DMS 273 (cell line): ENCODE data around the gene POU3F2.

Experiments
- DNase-seq: peaks from one replicate; lab custom pipeline; 2025; ENCODE audit not compliant: unreplicated experiment; lab: John Stamatoyannopoulos, UW

Gene POU3F2

DNA sequence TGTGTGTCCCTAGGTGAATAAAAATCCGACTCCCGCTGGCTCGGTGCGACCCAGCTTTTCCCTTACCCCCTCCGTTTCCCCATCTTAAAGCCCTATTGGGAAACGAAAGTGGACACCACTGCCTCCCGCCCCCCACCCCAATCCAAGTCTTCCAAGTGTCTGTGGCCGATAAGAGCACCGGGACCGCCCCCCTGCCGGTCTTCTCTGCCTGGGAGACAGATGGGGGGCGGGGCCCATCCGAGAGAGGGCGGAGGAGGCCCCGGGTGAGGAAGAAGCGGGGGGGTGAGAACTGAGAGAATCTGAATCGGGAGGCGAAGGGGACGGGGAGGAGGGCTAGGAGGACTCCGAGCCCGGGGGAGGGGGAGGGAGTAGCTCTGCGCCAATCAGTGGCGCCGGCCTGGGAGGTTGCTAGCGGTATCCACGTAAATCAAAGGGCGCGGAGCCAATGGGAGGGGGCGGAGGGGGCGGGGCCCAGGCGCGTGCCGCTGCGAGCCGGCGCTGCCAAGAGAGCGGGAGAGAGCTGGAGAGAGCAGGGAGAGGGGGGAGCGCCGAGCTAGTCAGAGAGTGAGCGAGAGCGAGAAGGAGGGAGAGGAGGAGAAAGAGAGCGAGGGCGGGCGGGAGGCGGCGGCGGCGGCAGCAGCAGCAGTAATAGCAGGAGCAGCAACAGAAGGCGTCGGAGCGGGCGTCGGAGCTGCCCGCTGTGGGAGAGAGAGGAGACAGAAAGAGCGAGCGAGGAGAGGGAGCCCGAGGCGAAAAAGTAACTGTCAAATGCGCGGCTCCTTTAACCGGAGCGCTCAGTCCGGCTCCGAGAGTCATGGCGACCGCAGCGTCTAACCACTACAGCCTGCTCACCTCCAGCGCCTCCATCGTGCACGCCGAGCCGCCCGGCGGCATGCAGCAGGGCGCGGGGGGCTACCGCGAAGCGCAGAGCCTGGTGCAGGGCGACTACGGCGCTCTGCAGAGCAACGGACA is at the start of gene POU3F2:
Gene POU3F2 (plus strand): TSS at position 515 of the 972 bp plus-strand sequence. CDS start 300 bp downstream, at position 815.
- DNase-seq = peak; percentile 95

DNA sequence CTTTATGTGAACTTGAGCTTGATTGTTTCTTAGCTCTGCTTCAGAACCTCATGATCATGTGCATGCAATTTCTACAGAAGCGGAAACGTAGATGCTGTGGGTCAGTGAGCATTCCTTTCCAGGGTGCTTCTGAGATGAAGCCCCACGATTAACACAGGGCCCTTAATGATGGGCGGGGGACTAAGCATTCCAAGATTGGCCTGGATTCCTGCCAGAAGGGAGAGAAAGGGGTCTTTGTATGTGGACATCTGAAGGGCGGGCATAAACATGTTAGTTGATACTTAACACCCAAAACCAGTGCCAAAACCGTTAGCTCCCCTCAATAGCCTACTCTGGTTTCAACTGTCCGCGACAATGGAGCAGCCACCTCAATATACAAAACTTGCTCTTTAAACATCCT is 46.9 kb upstream of the POU3F2 start:
- peak; percentile 19 for DNase-seq

DNA sequence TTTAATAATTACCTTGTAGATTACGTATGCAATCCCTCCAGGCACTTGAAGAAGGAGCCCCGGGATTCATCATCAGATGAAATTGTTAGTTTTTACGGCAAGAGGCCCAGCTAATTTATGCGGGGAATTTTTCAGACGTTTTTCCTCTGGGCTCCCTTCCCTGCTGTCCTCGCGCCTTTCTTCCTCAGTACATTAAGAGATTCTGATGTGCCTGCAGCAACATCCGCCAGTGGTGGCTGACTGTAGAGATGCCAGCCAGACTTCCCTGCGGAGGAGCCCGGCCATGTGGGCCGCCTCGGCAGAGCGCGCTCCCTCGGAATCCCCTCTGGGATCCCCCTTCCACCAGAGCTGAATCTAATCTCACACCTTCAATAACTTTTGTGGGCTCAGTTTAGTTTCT is 46.4 kb upstream of the POU3F2 start:
- DNase-seq = peak; percentile 22

DNA sequence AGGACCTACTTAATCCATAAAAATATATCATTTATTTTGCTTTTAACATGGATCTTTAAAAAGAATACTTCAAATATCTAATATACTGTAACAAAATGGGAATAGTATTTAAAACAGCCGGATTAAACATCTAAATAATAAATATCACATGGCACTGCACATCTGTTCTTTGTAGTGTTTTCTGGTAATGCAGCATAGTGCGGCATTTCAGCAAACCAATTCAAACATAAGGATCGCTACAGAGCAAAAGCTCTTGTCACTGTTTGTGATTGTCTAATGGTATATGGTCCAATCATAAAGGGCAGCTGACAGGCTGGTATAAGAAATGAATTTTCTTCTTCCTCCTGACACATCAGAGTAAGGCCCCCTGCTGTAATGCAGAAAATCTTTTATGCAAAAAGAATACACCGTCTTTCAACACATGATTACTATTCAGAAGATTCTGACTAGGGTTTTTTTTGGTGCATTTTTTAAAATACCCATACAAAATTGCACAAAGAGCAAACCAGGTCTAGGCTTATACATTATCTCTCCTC is 40.0 kb upstream of the POU3F2 start:
- DNase-seq = no peak

DNA sequence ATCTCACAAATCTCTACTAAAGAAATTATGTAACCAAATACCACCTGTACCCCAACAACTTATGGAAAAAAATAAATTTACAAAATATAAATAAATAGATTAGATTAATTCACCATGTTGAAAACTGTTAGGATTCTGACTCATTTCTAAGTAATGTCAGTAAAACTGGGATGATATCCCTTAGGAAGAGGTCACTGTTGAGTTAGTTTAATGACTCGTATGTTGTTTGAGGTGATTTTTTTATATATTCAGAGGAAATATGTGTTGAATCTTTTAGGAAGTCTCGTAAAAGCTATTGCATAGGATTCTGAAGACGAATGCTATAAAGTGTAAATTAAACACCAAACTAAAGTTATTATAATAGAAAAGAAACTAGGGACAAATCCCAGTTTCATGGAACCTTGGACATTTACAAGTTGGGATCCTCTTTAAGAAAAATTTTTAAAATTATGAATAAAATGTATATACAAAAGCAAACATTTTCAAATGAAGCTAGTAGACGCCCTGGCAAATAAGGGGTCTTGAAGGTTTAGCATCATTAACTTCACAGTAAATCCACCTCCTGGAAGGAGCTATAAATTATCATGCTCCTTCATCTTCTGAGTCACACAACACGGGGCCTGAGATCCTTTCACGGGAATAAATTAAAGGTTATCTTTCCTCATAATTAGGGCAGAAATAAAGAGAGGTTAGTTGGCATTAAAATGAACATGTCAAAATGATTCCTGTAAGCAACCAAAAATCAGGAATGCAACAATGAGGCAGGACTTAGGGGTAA is 37.0 kb upstream of the POU3F2 start:
- no peak for DNase-seq

DNA sequence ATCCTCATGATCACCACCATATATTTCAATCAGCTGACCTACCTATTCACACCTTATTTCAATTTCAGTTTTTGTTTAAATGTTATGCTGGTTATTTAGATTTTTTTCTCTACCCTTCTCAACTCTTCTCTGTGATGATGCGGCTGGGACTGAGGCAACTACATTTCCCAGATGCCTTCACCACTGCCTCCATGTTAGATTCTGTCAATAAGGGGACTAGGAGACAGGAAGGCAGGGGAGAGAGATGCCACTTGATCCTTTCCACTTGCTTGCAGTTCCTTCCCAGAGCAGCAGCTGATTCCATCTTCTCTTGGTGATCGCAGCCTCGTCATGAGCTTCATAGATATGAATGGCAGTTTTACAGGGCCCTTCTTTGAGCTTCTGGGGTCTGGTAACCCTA is 33.5 kb upstream of the POU3F2 start:
- no peak for DNase-seq

DNA sequence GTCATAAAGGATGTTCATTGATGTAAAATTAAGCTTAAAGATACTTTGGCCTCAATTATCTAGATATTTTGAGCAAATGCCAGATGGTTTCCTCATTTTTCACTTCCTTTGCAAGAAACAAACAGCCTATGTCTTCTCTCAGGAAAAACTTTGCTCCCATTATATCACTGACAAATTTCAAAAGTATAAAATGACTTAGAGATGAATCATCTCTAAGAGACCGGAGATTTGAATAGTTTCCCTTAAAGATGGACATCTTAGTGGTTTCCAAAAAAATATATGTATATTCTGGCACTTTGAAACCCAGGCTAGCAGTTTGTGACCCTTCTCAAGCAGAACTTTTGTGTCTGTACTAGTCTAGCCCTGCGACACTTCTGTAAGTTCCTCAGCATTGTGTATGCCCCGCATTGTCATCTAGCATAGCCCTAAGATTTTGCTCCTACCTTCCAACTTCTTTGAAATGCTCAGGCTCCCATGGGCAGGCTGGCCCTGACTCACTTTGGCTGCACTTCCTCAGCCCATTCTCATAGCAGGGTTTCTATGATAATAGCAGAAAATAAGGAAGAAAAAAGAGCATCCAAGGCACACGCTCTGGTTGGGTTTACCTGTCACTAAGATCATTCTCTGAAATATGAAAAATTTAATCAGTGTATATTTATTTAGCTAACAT is 25.7 kb upstream of the POU3F2 start:
- no peak for DNase-seq

DNA sequence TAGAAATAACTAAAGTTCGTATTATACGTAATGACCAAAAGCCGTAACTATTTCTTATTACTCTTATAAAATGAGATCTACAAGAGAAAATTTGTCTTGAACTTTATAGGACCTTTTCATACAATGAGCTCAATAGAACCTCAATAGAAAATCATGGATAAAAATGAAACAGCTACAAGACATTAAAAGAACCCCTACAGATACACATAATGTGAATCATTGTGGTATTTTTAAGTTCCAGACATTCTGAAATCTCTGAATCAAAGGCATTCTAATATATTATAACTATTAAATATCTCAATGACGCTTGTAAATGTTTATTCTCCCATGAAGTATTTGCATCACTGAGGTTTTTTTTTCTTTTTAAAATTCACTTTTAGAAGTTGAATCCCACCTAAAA is 22.2 kb upstream of the POU3F2 start:
- DNase-seq = no peak

DNA sequence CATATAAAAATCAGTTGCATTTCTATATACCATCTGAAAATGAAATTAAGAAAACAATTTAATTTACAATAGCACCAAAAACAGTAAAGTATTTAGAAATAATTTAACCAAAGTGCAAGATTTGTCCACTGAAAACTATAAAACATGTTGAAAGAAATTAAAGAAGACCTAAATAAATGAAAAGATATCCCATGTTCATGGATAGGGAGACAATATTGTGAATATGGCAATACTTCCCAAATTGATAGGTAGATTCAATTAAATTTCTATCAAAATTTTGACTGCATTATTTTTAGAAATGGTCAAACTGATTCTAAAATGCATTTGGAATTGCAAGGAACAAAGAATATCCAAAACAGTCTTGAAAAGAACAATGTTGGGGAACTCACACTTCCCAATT is 17.6 kb upstream of the POU3F2 start:
- no peak for DNase-seq

DNA sequence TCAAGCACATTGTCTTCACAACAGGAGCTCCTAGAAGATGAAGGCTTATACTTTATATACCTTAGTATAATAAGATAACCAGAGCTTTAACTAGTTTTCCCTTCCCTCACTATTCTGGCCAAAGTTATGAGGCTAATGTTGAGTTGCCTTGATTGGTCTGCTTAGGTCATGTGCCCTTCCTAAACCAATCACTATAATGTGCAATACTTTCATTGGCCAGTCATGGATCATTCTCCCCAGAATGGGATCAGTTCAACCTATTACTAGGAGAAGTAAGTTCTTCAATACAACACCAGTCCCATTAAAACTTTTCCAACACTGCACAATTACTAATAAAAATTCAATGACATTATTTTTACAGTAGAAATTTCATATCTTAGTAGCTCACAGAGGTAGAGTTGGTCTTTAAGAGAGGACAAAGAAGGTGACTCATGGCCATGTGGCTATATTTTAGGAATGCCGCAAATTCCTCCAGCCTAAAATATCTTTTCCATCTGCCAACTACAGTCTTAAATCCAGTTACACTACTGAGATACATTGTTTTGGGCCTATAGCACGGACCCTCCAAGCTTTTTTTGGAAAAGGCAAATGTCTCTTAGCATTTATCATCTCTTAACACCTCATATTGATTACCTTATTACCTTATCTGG is 12.5 kb upstream of the POU3F2 start:
- no peak for DNase-seq

DNA sequence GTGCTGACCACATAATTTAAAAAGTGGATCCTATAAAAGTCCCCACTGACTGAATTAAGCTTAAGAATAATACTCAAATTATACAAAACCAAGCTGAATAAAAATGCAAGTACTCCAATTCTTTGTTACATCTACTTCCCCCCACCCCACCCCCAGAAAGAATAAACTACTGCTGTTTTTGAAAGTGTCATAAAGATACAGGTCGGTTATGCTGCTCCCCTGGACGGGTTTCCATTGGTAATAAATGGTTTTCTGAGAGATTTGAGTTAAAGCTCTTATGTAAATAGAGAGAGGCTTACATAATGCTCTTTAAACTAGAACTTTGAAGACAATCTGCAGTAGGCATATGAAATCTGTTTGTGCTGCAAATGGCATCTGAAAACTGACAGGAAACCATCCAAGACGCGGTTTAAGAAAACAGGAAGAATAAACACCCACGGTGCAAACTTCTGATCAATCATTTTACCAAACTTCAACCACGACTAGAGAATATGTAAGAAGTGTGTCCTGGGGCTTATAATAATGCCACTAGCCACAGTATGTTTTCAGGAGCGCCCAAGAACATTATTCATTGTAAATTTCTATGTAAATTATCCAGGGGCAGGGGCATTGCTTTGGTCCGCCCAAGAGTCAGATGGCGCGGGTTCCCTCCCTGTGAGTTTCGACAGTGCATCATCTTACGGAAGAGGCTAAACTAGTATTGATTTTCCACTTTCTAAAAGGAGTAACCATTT is 10.8 kb upstream of the POU3F2 start:
- DNase-seq = no peak

DNA sequence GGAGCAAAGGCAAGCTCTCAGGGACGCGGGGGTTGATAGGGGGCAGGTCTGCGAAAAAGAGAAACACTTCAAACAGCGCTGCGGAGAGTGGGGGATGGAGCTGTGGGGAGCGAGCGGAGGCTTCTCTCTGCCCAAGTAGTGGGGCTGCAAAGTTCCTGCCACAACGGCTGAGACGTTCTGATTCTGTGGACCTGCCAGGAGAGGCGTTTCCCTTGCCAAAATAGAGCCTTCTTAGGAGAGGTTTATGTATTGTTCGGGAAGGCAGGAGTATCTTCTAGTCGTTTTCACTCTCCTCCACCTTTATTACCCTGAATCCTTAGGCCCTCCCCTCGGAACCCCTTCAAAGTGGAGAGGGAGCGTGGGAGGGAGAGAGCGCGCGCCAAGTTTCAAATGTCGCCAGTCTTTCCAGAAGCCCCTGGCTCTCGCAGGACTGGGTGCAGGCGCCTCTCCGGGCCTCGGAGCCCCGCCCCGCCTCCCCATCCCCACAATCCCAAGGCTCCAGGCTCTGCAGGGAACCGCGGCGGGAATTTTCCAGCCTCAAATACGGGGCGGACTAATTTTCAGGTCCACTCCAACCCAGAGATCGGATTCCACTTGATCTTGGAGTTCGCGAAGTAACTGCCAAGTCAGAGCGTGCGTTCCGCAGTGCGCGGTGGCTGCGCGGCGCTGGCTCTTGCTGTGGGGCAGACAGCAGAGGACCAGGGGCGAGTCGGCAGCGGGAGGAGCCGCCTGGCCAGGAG is 10.0 kb upstream of the POU3F2 start:
- DNase-seq = peak; percentile 34

DNA sequence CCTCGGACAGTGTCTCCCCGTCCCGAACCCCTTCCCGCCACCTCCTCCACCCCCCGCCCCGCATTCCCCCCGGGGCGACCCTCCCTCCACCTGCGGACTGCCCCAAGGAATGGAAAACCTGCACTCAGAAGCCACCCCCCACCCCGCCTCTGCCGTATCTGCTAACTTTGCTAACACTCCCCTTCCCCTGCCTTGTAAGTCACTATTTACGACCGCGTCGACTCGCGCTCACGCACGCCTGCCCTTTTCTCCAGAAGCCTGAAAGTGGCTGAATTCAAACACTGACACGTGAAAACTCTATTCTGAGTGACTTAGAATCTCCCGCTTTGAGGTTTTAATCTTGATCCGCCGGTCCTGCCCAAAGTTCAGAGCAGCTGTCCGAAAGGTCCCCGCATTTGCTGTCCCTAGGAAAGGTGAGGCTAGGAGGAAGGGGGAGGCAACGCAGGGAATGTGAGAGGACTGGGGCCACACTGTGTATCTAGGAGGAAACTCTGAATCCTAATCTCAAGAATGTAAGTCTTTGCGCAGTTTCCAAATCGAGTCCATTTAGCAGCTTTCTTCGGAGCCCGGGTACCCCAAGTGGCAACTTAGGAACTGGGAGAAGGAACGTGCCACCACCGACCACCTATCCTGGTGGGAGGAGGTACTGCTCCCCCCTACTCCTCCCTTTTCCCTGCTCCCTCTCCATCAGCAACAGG is 9.3 kb upstream of the POU3F2 start:
- DNase-seq = no peak

DNA sequence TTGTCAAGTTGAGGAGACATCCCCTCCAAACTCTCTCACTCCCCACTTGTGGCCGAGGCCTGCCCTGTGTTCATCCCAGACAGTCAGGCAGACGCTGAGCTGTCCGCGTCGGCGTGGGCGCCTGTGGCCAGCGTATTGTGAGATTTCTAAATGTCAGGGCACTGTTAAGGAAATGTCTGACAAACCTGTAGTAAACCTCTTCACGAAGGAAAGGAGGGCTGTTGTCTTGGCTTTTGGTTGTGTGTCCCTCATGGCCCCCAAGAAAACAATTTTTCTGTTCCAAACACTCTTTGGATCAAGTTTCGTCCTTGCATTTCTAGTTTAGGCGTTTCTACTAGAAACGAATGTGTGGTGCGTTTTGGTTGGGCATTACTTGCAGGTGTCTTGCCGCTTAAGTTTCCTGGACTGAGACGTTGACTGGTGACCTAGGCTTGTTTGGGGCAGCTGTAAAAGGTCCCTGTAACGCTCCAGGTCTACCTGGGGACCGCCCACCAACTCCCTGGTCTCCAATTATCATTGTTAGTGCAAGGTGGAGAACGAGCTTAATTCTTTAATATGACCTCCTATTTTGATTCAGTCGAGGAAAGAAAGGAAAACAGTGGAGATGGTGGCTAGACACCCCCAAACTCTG is 8.7 kb upstream of the POU3F2 start:
- no peak for DNase-seq

DNA sequence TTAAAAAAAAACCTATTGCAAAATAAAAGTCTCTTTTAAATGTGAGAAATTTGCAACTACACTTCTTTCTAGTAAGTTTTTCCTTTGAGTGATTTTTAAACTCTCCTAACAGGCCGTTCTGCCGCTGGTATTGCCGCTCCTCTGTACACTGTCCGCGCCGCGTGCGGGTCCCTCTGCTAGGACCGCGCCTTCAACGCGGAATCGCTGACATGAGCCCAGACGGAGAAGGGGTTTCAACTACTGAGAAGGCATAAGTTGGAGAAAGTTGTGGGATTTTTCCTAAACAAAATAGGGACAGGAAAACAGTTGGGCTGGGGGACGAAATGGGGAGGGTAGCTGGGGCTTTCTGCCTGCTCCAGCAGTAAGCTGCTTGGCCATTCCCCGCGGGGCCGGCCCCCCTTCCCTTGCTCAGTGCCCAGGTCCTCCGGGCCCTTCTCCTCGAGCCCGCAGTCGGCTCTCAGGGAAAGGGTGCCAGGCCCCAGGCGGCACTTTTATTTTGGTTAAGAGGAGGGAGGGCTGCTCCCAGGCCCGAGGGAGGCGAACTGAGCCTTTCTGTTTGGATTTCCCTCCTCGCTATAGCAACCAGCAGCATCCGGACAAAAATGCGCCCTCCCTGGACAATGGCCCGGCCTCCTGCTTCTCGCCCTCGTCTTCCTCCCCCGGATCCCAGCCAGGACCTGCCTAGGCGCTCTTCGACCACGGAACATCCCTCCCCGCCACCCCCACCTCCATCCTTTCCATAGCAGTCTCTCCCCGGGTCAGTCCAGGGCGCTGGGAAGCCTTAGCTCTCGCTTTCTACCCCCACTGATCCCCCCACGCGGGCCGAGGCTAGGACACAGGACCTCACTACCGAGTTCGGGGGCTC is 6.8 kb upstream of the POU3F2 start:
- peak; percentile 34 for DNase-seq

DNA sequence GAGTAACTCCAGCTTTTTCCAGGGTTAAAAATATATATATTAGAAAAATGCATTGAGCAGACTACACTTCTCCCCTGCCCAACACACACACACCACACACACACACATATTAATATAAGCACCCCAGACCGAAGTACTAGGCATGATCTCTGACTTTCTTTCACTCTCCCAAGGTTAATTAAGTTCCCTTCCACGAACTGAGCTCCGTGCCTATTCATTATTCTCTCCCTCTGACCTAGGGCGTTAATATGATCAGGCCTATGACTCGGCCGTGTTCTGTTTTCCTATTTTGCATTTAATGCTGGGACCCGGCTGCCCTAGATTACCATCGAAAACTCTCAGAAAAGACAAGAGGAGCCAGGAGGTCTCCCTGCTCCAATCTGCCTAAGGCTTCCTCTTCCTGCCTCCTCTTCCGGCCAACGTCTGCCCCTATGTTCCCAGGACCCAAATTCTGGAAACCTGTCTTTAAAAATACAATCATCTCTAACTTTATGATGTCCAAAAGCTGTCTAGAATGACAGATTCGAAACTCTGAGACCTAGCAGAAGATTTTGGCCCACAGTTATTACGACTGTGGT is 6.1 kb upstream of the POU3F2 start:
- no peak for DNase-seq

DNA sequence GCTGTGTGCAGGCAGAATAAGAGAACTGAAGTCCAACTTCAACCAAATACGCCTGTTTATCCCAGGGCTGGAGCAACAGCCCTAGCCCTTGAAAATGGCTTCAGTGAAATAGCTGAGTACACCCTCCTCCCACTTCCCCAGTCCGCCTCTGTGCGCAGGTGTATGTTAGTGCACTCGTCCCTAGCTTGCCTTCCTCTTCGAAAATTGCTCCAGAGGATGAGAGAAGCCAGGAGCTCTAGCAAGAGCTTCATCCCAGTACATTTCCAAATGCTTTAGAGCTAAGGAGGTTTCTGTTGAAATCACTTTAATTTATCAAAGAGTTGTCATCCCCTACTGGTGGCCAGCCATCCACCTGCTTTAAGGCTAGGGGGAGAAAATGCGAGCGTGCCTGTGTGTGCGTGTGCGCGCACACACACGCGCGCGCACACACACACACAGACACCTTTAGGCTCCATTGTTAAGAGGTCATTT is 5.4 kb upstream of the POU3F2 start:
- DNase-seq = peak; percentile 11
